Neural cell (in vitro differentiated cells): ENCODE measurements around the gene DGKQ. TPM values are rescaled to one million over a fixed set of nuclear protein-coding genes. Genes with fewer than 3 reads are reported as not detected.

ENCODE experiments used
- H2AFZ ChIP-seq: fragments of 200-600, 300-800 bp; sonication (generic), shearing (Covaris generic); 2 replicates; pipeline ENCODE4 v1.6.0; 2014; ENCODE audit warnings: low read depth, mild to moderate bottlenecking, antibody characterized with exemption, low read length, moderate library complexity
- H3F3A ChIP-seq: fragments of 200-600 bp; shearing (Covaris generic); 2 replicates; pipeline ENCODE4 v1.6.1; 2016; ENCODE audit warnings: mild to moderate bottlenecking, moderate library complexity, mixed read lengths, antibody characterized with exemption, low read length; ENCODE audit not compliant: insufficient read depth, poor library complexity, severe bottlenecking
- H3K27ac ChIP-seq: fragments of 200-600, 300-800 bp; sonication (generic), shearing (Covaris generic); 2 replicates; pipeline ENCODE4 v1.5.1; 2014; ENCODE audit warnings: mild to moderate bottlenecking, low read length, moderate library complexity
- H3K27me3 ChIP-seq: fragments of 300-800, 200-600 bp; sonication (generic), shearing (Covaris generic); 2 replicates; pipeline ENCODE4 v1.6.0; 2014; ENCODE audit warnings: mild to moderate bottlenecking, low read depth, low read length, moderate library complexity; ENCODE audit not compliant: insufficient read depth
- H3K36me3 ChIP-seq: fragments of 300-800, 200-600 bp; sonication (generic), shearing (Covaris generic); 2 replicates; pipeline ENCODE4 v1.5.1; 2014; ENCODE audit warnings: mild to moderate bottlenecking, antibody characterized with exemption, low read length, moderate library complexity; ENCODE audit not compliant: insufficient read depth
- H3K4me2 ChIP-seq: fragments of 300-800, 200-600 bp; sonication (generic), shearing (Covaris generic); 2 replicates; pipeline ENCODE4 v1.6.0; 2014; ENCODE audit warnings: mild to moderate bottlenecking, low read length
- H3K4me3 ChIP-seq: fragments of 300-800, 200-600 bp; sonication (generic), shearing (Covaris generic); 2 replicates; pipeline ENCODE4 v1.5.1; 2014; ENCODE audit warnings: mild to moderate bottlenecking, low read length, moderate library complexity
- H3K79me2 ChIP-seq: fragments of 200-600 bp; shearing (Covaris generic); replicated peaks from 2 replicates; pipeline ENCODE4 v1.6.0; 2014; ENCODE audit warnings: mild to moderate bottlenecking, low read length, moderate library complexity; ENCODE audit not compliant: insufficient read depth
- H3K9ac ChIP-seq: fragments of 300-800, 200-600 bp; sonication (generic), shearing (Covaris generic); 2 replicates; pipeline ENCODE4 v1.6.1; 2016; ENCODE audit warnings: mild to moderate bottlenecking, low read length, mixed read lengths
- H3K9me2 ChIP-seq: fragments of 200-600 bp; shearing (Covaris generic); 2 replicates; pipeline ENCODE4 v1.6.1; 2016; ENCODE audit warnings: mild to moderate bottlenecking, low read length, mixed read lengths; ENCODE audit not compliant: insufficient read depth
- H3K9me3 ChIP-seq: fragments of 200-600, 300-800 bp; sonication (generic), shearing (Covaris generic); 2 replicates; pipeline ENCODE4 v1.6.1; 2016; ENCODE audit warnings: mild to moderate bottlenecking, mixed run types, low read length, moderate library complexity, mixed read lengths
- H4K20me1 ChIP-seq: fragments of 200-600 bp; shearing (Covaris generic); 2 replicates; pipeline ENCODE4 v1.6.1; 2016; ENCODE audit warnings: mild to moderate bottlenecking, mixed run types; ENCODE audit not compliant: insufficient read depth
- CTCF ChIP-seq: fragments of 450-650 bp; IDR thresholded peaks from 2 replicates; pipeline ENCODE4 v1.5.1; 2014; ENCODE audit warnings: antibody characterized with exemption, mild to moderate bottlenecking, moderate library complexity; ENCODE audit not compliant: poor library complexity, severe bottlenecking
- EP300 ChIP-seq: fragments of 450-650 bp; conservative IDR thresholded peaks from 2 replicates; pipeline ENCODE4 v1.6.1; 2014; ENCODE audit warnings: antibody characterized with exemption, mild to moderate bottlenecking, moderate library complexity; ENCODE audit not compliant: poor library complexity, severe bottlenecking
- EZH2 ChIP-seq: fragments of 200-600, 300-800 bp; shearing (Covaris generic), sonication (generic); IDR thresholded peaks from 2 replicates; pipeline ENCODE4 v1.6.1; 2014; ENCODE audit warnings: antibody characterized with exemption, low read length, borderline replicate concordance, mild to moderate bottlenecking; ENCODE audit not compliant: insufficient read depth, poor library complexity, severe bottlenecking
- MXI1 ChIP-seq: fragments of 450-650 bp; conservative IDR thresholded peaks from 2 replicates; pipeline ENCODE4 v1.6.1; 2014; ENCODE audit warnings: antibody characterized with exemption, mild to moderate bottlenecking; ENCODE audit not compliant: poor library complexity, severe bottlenecking
- POLR2AphosphoS5 ChIP-seq: IDR thresholded peaks from 2 replicates; pipeline ENCODE4 v1.6.1; 2012
- RAD21 ChIP-seq: fragments of 450-650 bp; conservative IDR thresholded peaks from 2 replicates; pipeline ENCODE4 v1.6.1; 2014; ENCODE audit warnings: antibody characterized with exemption, mild to moderate bottlenecking, moderate library complexity
- REST ChIP-seq: IDR thresholded peaks from 2 replicates; pipeline ENCODE4 v1.6.1; 2012; ENCODE audit warnings: borderline replicate concordance
- SMC3 ChIP-seq: fragments of 450-650 bp; conservative IDR thresholded peaks from 2 replicates; pipeline ENCODE4 v1.6.1; 2014; ENCODE audit warnings: antibody characterized with exemption, mild to moderate bottlenecking, moderate library complexity; ENCODE audit not compliant: poor library complexity
- TAF1 ChIP-seq: IDR thresholded peaks from 2 replicates; pipeline ENCODE4 v1.6.1; 2012; ENCODE audit warnings: low read depth
- polyA plus RNA-seq: library from polyadenylated mRNA; depleted of rRNA; stranded (reverse); fragments of >200 nt; gene quantifications from 2 replicates; pipeline ENCODE4 v1.2.3, GENCODE V29; 2014

DGKQ gene
- polyA plus RNA-seq, 1 donor from 2014 or later, result 32.4 TPM

GRCh38 chr4:955931-956381 lies 17.4 kb downstream of the DGKQ start:
- H3K27ac ChIP-seq, result no peak overlapping the region
- no peaks in the 10 kb centered on the region for H3K9me2 ChIP-seq
- H4K20me1 ChIP-seq, result no peaks in the 10 kb centered on the region
- H3K4me2 ChIP-seq, result no peak overlapping the region
- no peak overlapping the region for H2AFZ ChIP-seq
- no peak overlapping the region for H3K4me3 ChIP-seq
- no peak for TF ChIP-seq SMC3
- TF ChIP-seq REST, result no peak
- no peak for TF ChIP-seq EZH2
- no peak for TF ChIP-seq RAD21
- no peak for TF ChIP-seq EP300
- TF ChIP-seq CTCF, result no peak
- TF ChIP-seq MXI1, result no peak
- TF ChIP-seq TAF1, result no peak
- no peak for TF ChIP-seq POLR2AphosphoS5
- no peaks in the 10 kb centered on the region for H3K79me2 ChIP-seq
- H3F3A ChIP-seq, result no peaks in the 10 kb centered on the region
- H3K9ac ChIP-seq, result no peak overlapping the region
- no peaks in the 10 kb centered on the region for H3K9me3 ChIP-seq
- H3K36me3 ChIP-seq, result no peaks in the 10 kb centered on the region
- H3K27me3 ChIP-seq, result no peaks in the 10 kb centered on the region

GRCh38 chr4:955161-955921 lies 18.0 kb downstream of the DGKQ start:
- H3K4me2 ChIP-seq, result no peak overlapping the region
- H2AFZ ChIP-seq, result no peak overlapping the region
- no peaks in the 10 kb centered on the region for H3K36me3 ChIP-seq
- TF ChIP-seq EZH2, result no peak
- TF ChIP-seq TAF1, result no peak
- no peak for TF ChIP-seq SMC3
- no peak for TF ChIP-seq CTCF
- TF ChIP-seq REST, result no peak
- no peak for TF ChIP-seq RAD21
- no peak for TF ChIP-seq POLR2AphosphoS5
- TF ChIP-seq EP300, result no peak
- TF ChIP-seq MXI1, result no peak
- no peaks in the 10 kb centered on the region for H3F3A ChIP-seq
- no peaks in the 10 kb centered on the region for H4K20me1 ChIP-seq
- H3K27me3 ChIP-seq, result no peaks in the 10 kb centered on the region
- no peak overlapping the region for H3K4me3 ChIP-seq
- no peaks in the 10 kb centered on the region for H3K9me3 ChIP-seq
- H3K27ac ChIP-seq, result no peak overlapping the region
- no peaks in the 10 kb centered on the region for H3K9me2 ChIP-seq
- H3K9ac ChIP-seq, result no peak overlapping the region
- H3K79me2 ChIP-seq, result no peaks in the 10 kb centered on the region
